OCI-LY7 (cell line): ENCODE results near the gene C1orf50.
"Not testable (repeated sequence)": the region's sequence is repeated elsewhere in the genome, so short reads cannot be mapped to it uniquely, and the experiment has no call there.

Source experiments
- EZH2phosphoT487 ChIP-seq: fragments of 200-600 bp; sonication (generic); IDR thresholded peaks from 2 replicates; pipeline ENCODE4 v1.6.1; 2018; ENCODE audit warnings: low read depth, borderline replicate concordance, mild to moderate bottlenecking, mixed run types, antibody characterized with exemption, low read length, moderate library complexity, mixed read lengths
- TF ChIP-seq, protein P1 (sequence below): fragments of 200-600 bp; sonication (generic); conservative IDR thresholded peaks from 2 replicates; pipeline ENCODE4 v1.5.1; 2014; ENCODE audit warnings: mild to moderate bottlenecking, antibody characterized with exemption, low read length, moderate library complexity, mixed read lengths

- TF ChIP-seq, protein P1, sequence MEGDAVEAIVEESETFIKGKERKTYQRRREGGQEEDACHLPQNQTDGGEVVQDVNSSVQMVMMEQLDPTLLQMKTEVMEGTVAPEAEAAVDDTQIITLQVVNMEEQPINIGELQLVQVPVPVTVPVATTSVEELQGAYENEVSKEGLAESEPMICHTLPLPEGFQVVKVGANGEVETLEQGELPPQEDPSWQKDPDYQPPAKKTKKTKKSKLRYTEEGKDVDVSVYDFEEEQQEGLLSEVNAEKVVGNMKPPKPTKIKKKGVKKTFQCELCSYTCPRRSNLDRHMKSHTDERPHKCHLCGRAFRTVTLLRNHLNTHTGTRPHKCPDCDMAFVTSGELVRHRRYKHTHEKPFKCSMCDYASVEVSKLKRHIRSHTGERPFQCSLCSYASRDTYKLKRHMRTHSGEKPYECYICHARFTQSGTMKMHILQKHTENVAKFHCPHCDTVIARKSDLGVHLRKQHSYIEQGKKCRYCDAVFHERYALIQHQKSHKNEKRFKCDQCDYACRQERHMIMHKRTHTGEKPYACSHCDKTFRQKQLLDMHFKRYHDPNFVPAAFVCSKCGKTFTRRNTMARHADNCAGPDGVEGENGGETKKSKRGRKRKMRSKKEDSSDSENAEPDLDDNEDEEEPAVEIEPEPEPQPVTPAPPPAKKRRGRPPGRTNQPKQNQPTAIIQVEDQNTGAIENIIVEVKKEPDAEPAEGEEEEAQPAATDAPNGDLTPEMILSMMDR: not testable (repeated sequence)
- TF ChIP-seq EZH2phosphoT487: not testable (repeated sequence)
These were observed 44.6 kb upstream of the C1orf50 start for GRCh38 chr1:42722403-42722802.
